Cortex of kidney (tissue), 1 donor: Measurements from ENCODE around the gene MYL2.
"Not testable (repeated sequence)": the region's sequence is repeated elsewhere in the genome, so short reads cannot be mapped to it uniquely, and the experiment has no call there.

ENCODE experiments used
- DNase-seq: peaks from one replicate; lab custom pipeline; 2025; lab: John Stamatoyannopoulos, UW

The MYL2 gene

GRCh38 chr12:110920324-110920910 lies at the start of gene MYL2:
TSS of gene MYL2 (minus strand) at chr12:110920579. CDS start at chr12:110920529, 50 bp downstream.
- DNase-seq = no peak

GRCh38 chr12:110966081-110966760 lies 45.8 kb upstream of the MYL2 start:
- no peak for DNase-seq

- DNase-seq = no peak
Measured at GRCh38 chr12:110965574-110965973, 45.2 kb upstream of the MYL2 start.

- DNase-seq = no peak
Measured at GRCh38 chr12:110960795-110961194, 40.4 kb upstream of the MYL2 start.

- no peak for DNase-seq
Measured at GRCh38 chr12:110957652-110958051, 37.3 kb upstream of the MYL2 start.

GRCh38 chr12:110957159-110957558 lies 36.8 kb upstream of the MYL2 start:
- no peak for DNase-seq

- not testable (repeated sequence) for DNase-seq
Measured at GRCh38 chr12:110950867-110951266, 30.5 kb upstream of the MYL2 start.

GRCh38 chr12:110950466-110950865 lies 30.1 kb upstream of the MYL2 start:
- not testable (repeated sequence) for DNase-seq

GRCh38 chr12:110948041-110948440 lies 27.7 kb upstream of the MYL2 start:
- DNase-seq = no peak

GRCh38 chr12:110943373-110943772 lies 23.0 kb upstream of the MYL2 start:
- no peak for DNase-seq

GRCh38 chr12:110941391-110941790 lies 21.0 kb upstream of the MYL2 start:
- DNase-seq = no peak

- no peak for DNase-seq
Measured at GRCh38 chr12:110940933-110941332, 20.6 kb upstream of the MYL2 start.

GRCh38 chr12:110940296-110940695 lies 19.9 kb upstream of the MYL2 start:
- no peak for DNase-seq

- no peak for DNase-seq
Measured at GRCh38 chr12:110937104-110937641, 16.8 kb upstream of the MYL2 start.

- no peak for DNase-seq
Measured at GRCh38 chr12:110936367-110937103, 16.2 kb upstream of the MYL2 start.

- no peak for DNase-seq
Measured at GRCh38 chr12:110935588-110935987, 15.2 kb upstream of the MYL2 start.

GRCh38 chr12:110934093-110934852 lies 13.9 kb upstream of the MYL2 start:
- no peak for DNase-seq

- DNase-seq = no peak
Measured at GRCh38 chr12:110933326-110933974, 13.1 kb upstream of the MYL2 start.

- DNase-seq = no peak
Measured at GRCh38 chr12:110932046-110932445, 11.7 kb upstream of the MYL2 start.

- no peak for DNase-seq
Measured at GRCh38 chr12:110931315-110931728, 10.9 kb upstream of the MYL2 start.
